Transverse colon (tissue), 4 donors: Measurements from ENCODE around the gene TAF4. TPM values are rescaled to one million over a fixed set of nuclear protein-coding genes. Genes with fewer than 3 reads are reported as not detected.

Experiments used
- DNase-seq: peaks from one replicate; pipeline ENCODE4 v3.0.0-alpha.2; 2019
- H3K27ac ChIP-seq, 4 donors: fragments of 200-600 bp; sonication (generic); 2 replicates each; pipeline ENCODE4 v1.5.1; 2016 to 2018; ENCODE audit warnings: inconsistent platforms in 4 of 4
- H3K27me3 ChIP-seq: fragments of 200-600 bp; sonication (generic); 2 replicates; pipeline ENCODE4 v1.5.1; 2017; ENCODE audit warnings: inconsistent platforms
- H3K36me3 ChIP-seq, 4 donors: fragments of 200-600 bp; sonication (generic); 2 replicates each; pipeline ENCODE4 v1.5.1; 2017 to 2019; ENCODE audit warnings: inconsistent platforms in 4 of 4
- H3K4me1 ChIP-seq, 4 donors: fragments of 200-600 bp; sonication (generic); 2 replicates each; pipeline ENCODE4 v1.5.1; 2017 to 2020; ENCODE audit warnings: inconsistent platforms in 4 of 4
- H3K4me3 ChIP-seq, 4 donors: fragments of 200-600 bp; sonication (generic); 1 replicate in 1 of 4; 2 replicates in 3 of 4; pipeline versions ENCODE4 v1.5.1 to v1.6.1; 2017 to 2019; ENCODE audit warnings: inconsistent platforms in 4 of 4
- H3K9me3 ChIP-seq, 2 donors: fragments of 200-600 bp; sonication (generic); 2 replicates each; pipeline ENCODE4 v1.5.1; 2017 to 2019; ENCODE audit warnings: inconsistent platforms in 2 of 2
- CTCF ChIP-seq, 5 experiments: fragments of 200-600 bp in 3 of 5; fragments of 450-650 bp in 2 of 5; sonication (generic) in 3 of 5; IDR thresholded peaks; 1 replicate in 2 of 5; 2 replicates in 3 of 5; pipeline ENCODE4 v1.5.1; 2016 to 2017; ENCODE audit warnings: antibody characterized with exemption in 5 of 5, inconsistent platforms in 3 of 5, mild to moderate bottlenecking in 2 of 5, moderate library complexity in 1 of 5
- EP300 ChIP-seq: sonication (generic); formaldehyde crosslinking; IDR thresholded peaks from one replicate; pipeline ENCODE4 v1.6.1; 2017; ENCODE audit warnings: antibody characterized with exemption, low read depth
- POLR2A ChIP-seq: fragments of 450-650 bp; IDR thresholded peaks from one replicate; pipeline ENCODE4 v1.6.1; 2016; ENCODE audit warnings: antibody characterized with exemption, mild to moderate bottlenecking, moderate library complexity
- POLR2AphosphoS5 ChIP-seq, 3 donors: sonication (generic); formaldehyde crosslinking; IDR thresholded peaks; one replicate each; pipeline ENCODE4 v1.6.1; 2016; ENCODE audit warnings: antibody characterized with exemption in 3 of 3
- WGBS, 2 donors: methylation state at CpG; one replicate each; pipeline ENCODE4 v1.1.5; 2018; ENCODE audit warnings: low coverage in 1 of 2; 5-methylcytosine and 5-hydroxymethylcytosine counted together
- in situ Hi-C, 4 donors: fragments of 200-750 bp; cut with MboI; loops; one replicate each; pipeline versions ENCODE4 v1.15.0 to v1.15.1; 2017; ENCODE audit warnings: low sequenced_read_pairs in 3 of 4, low pct_ligation_motif_present in 1 of 4, low pct_unique_long_range_greater_than_20kb in 1 of 4
- intact Hi-C: fragments of 100-400 bp; cut with DNase I; formaldehyde crosslinking; loops from one replicate; pipeline ENCODE4 v1.15.1; 2023; ENCODE audit warnings: low total_unique reads
- total RNA-seq, 4 donors: library from RNA; depleted of rRNA; stranded (reverse); fragments of >200 nt; gene quantifications; one replicate each; pipeline ENCODE4 v1.1.0, GENCODE V29; 2016

The TAF4 gene
- total RNA-seq, 4 donors from 2014 or later = 18.9 to 39.5 (median 24.3) TPM

GRCh38 chr20:62039738-62040137 is 25.9 kb downstream of the TAF4 start:
- in situ Hi-C loops (no loop called here), intact Hi-C loops (no loop called here)
- DNase-seq = no peak
- no peaks in the 10 kb centered on the region for H3K4me1 ChIP-seq
- no peaks in the 10 kb centered on the region for H3K27me3 ChIP-seq
- 84 to 85% methylated on average over 6 of the region's 6 CpGs for WGBS, 2 donors
- H3K4me3 ChIP-seq = no peak overlapping the region
- no peak for TF ChIP-seq POLR2AphosphoS5 (IDR thresholded peaks at IDR 0.05)
- TF ChIP-seq POLR2A = no peak
- TF ChIP-seq CTCF (IDR thresholded peaks at IDR 0.05) = no peak
- H3K9me3 ChIP-seq = no peaks in the 10 kb centered on the region
- no peaks in the 10 kb centered on the region for H3K36me3 ChIP-seq
- no peak overlapping the region for H3K27ac ChIP-seq

GRCh38 chr20:62032609-62033368 is 32.9 kb downstream of the TAF4 start:
- in situ Hi-C loops (no loop called here), intact Hi-C loops (no loop called here)
- no peak for TF ChIP-seq EP300
- no peak for TF ChIP-seq CTCF (IDR thresholded peaks at IDR 0.05)
- TF ChIP-seq POLR2AphosphoS5 (IDR thresholded peaks at IDR 0.05) = no peak
- no peak for TF ChIP-seq POLR2A
- 66 to 81% methylated on average over 6 to 13 of the region's 13 CpGs for WGBS, 2 donors
- H3K9me3 ChIP-seq = no peaks in the 10 kb centered on the region
- no peaks in the 10 kb centered on the region for H3K4me1 ChIP-seq
- no peak overlapping the region for H3K4me3 ChIP-seq
- no peak for DNase-seq
- H3K36me3 ChIP-seq = no peaks in the 10 kb centered on the region
- H3K27me3 ChIP-seq = no peaks in the 10 kb centered on the region
- H3K27ac ChIP-seq = no peak overlapping the region

- TF ChIP-seq POLR2AphosphoS5 (IDR thresholded peaks at IDR 0.05) (no peak), POLR2A (no peak), CTCF (IDR thresholded peaks at IDR 0.05) (no peak), EP300 (no peak)
Measured at GRCh38 chr20:62031462-62032092, 34.1 kb downstream of the TAF4 start.

GRCh38 chr20:62030834-62031434 is 34.7 kb downstream of the TAF4 start:
- WGBS, 2 donors = 53 to 69% methylated on average over 4 to 14 of the region's 14 CpGs
- intact Hi-C loops (no loop called here), in situ Hi-C loops (no loop called here)
- H3K9me3 ChIP-seq = no peaks in the 10 kb centered on the region
- no peak for DNase-seq
- H3K4me1 ChIP-seq = peaks cover 0 to 6% (median 3%) of the 10 kb centered on the region in 4 donors
- H3K27ac ChIP-seq = no peak overlapping the region
- H3K4me3 ChIP-seq = no peak overlapping the region
- no peaks in the 10 kb centered on the region for H3K27me3 ChIP-seq
- H3K36me3 ChIP-seq = no peaks in the 10 kb centered on the region
- TF ChIP-seq CTCF (IDR thresholded peaks at IDR 0.05) (no peak), EP300 (no peak), POLR2AphosphoS5 (IDR thresholded peaks at IDR 0.05) (no peak), POLR2A (no peak)

More at GRCh38 chr20:62031462-62032092, 34.1 kb downstream of the TAF4 start:
- intact Hi-C loops = no loop called here
- no peaks in the 10 kb centered on the region for H3K36me3 ChIP-seq
- no peak for DNase-seq
- H3K9me3 ChIP-seq = no peaks in the 10 kb centered on the region
- H3K4me3 ChIP-seq = no peak overlapping the region
- H3K27me3 ChIP-seq = no peaks in the 10 kb centered on the region
- 95 to 96% methylated on average over 5 to 15 of the region's 15 CpGs for WGBS, 2 donors
- no peaks in the 10 kb centered on the region for H3K4me1 ChIP-seq
- in situ Hi-C loops = no loop called here
- no peak overlapping the region for H3K27ac ChIP-seq
